ENCODE data around the gene GRM3.

Gene GRM3

DNA sequence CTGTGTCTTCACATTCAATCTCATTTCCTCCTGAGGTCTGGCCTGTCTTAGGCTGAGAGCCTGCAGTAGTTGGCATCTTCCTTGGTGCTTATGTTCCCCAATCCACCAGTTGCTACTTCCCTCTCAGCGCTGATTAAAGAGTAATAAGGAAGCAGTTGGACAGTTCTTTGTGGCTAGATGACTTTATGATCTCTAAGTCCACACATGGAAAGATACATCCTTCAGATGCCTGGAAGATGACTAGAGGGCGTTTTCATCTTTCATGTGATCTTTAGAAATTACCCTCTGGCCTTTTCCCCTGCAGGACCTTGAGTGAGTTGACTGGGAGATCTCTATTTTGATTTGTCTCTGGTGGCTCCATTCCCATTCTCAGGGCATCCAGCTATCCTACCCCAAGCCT, 204.5 kb downstream of the GRM3 start:
- TF ChIP-seq POLR2A (IDR thresholded peaks at IDR 0.05; ENCODE audit: low read depth, low read length): no peak
- FAIRE-seq (no peak), DNase-seq (ENCODE audit: insufficient read length, low spot score) (no peak)

DNA sequence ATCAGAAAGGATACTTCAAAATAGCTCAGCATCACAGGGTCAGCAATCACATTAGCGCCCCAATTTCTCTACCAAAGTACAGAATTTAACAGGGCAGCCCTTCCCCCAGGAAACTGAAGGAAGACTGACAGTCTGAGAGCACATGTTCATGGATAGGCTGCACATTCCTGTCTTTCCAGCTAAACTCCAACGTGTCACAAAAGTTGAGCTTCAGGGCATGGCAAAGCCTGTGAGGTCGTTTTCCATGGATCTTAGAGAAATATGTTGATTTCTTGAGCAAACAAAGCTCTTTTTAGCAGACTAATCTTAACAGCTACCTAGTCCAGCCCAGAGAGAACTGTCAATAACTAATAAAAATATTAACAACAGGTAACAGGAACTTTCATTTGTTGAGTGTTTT, 207.9 kb downstream of the GRM3 start:
- FAIRE-seq: no peak
- TF ChIP-seq POLR2A (IDR thresholded peaks at IDR 0.05; ENCODE audit: low read depth, low read length): no peak
- no peak for DNase-seq (ENCODE audit: insufficient read length, low spot score)

DNA sequence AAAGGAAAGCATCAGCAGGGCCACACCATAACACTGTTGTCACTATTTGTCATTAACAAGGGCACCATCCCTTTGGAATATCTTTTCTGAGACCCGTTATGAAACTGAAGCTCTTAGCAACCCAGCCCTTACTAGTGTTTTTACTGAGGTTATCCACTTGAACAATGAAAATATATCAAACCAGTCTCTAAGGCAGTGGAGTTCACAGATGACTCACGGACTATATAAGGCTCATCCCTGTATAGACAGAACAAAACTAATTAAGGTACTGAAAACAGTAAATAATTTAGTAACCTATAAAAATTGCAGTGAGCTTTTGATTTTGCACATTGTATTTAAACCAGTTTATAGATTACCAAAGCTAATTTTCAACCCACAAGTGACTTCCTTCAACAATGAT, 219.7 kb downstream of the GRM3 start:
- no peak for TF ChIP-seq POLR2A (IDR thresholded peaks at IDR 0.05; ENCODE audit: low read depth, low read length)
- FAIRE-seq (no peak), DNase-seq (ENCODE audit: insufficient read length, low spot score) (no peak)

DNA sequence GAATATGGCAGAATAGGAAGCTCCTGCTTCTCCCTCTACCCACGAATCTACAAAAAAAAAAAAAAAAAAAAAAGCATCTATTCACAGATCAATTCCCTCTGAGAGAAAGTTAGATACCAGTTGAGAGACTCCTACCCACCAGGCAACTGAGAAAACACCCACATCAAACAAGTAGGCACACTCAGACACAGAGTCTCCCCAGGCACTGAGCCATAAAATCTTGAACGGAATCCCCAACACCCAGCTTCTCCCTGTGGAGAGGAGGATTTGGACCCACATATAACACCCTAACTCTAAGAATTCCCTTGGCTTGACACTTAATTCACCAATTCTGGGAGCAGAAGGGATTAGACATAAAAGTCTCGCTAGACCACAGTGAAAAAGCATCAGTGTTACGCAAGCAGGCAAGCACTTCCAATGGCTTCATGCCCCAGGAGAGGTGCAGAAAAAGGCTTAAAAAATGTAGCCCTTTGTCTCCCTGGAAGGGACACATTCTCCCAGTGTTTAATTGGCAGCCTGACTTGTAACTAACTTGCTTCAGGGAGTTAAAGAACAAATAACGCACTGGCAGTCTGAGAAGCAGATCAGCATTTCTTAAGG, 223.6 kb downstream of the GRM3 start:
- DNase-seq (ENCODE audit: insufficient read length, low spot score) (no peak), FAIRE-seq (no peak)
- no peak for TF ChIP-seq POLR2A (IDR thresholded peaks at IDR 0.05; ENCODE audit: low read depth, low read length)

DNA sequence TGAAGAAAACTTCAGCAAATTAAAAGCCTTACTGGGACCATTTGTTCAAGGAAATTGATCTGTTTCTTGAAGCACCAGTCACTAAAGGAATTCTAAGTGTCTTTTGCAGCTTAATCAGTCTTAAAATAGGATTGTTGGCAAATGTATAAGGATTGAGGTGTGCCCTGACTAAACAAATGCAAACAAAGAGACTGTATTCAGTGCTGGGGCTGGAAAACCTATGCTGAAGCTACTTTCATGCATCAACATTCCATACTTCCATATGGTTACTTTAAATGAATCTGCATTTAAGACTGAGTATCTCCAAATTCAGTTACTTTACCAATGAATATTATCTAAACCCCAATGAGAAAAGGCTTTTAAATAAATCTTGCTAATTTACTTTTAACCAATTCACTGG, 232.4 kb downstream of the GRM3 start:
- TF ChIP-seq POLR2A (IDR thresholded peaks at IDR 0.05; ENCODE audit: low read depth, low read length): no peak
- no peak for FAIRE-seq
- DNase-seq (ENCODE audit: insufficient read length, low spot score): no peak

DNA sequence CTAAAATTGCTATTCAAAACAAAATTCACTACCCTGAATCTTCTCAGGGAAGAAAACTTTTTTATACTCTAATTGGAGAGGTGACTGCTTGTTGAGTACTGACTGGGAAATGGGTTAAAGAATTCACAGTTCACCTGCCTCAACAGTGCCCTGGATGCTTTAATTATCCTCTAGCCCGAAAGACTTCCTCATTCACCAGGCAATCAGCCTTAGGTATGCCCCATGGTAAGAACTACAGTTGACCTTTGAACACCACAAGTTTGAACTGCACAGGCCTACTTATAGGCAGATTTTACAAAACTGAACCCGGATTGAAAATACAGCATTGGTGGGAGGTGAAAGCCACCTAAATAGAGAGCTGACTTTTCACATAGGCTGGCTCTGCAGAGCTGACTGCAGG, 240.4 kb downstream of the GRM3 start:
- DNase-seq (ENCODE audit: insufficient read length, low spot score) (no peak), FAIRE-seq (no peak)
- no peak for TF ChIP-seq POLR2A (IDR thresholded peaks at IDR 0.05; ENCODE audit: low read depth, low read length)

DNA sequence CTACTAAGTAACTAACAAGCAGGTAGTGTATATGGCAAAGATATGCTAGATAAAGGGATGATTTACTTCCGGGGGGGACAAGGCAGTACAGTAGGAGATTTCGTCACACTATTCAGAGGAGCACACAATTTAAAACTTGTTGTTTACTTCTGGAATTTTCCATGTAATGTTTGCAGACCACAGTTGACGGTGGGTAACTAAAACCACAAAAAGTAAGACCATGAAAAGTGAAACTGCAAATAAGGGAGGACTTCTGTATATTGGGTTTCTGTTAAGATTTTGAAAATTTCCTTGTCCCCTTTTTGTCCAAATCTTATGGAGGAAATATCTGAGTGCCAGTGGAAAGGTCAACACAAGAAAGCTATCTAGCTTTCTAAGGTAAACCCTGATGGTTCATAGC, 245.8 kb downstream of the GRM3 start:
- TF ChIP-seq POLR2A (IDR thresholded peaks at IDR 0.05; ENCODE audit: low read depth, low read length): no peak
- DNase-seq (ENCODE audit: insufficient read length, low spot score): no peak
- FAIRE-seq: no peak

DNA sequence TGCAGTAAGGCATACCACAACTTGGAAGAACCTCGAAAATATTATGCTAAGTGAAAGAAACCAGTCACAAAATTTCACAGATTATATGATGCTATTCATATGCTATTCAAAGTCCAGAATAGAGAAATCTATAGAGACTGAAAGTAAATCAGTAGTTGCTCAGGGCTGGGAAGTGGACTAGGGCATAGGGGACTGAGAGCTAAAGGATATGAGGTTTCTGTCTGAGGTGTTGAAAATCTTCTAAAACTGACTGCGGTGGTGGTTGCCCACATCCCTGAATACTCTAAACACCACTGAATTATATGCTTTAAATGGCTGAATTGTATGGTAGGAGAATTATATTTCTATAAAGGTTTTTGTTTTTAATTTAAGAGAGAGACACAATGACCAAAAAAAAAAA, 254.5 kb downstream of the GRM3 start:
- FAIRE-seq: no peak
- TF ChIP-seq POLR2A (IDR thresholded peaks at IDR 0.05; ENCODE audit: low read depth, low read length): no peak
- DNase-seq (ENCODE audit: insufficient read length, low spot score): no peak

DNA sequence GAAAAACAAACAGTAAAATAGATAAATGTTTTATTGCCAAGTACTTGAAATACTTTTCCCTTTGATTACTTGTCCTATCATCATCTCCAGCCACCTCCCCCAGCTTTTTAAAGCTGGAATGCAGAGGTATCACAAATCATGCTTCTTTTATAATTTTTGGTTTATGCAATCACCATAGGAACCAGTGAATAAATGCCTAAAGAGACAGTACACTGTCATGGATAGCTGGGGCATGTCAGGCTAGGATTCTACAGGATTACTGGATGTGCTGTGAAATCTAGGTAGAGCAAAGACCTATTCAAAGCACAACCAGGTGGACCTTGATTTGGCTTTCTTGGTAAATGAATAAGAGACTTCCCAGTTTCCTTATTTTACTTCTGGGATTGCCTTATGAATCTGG, 257.2 kb downstream of the GRM3 start:
- no peak for TF ChIP-seq POLR2A (IDR thresholded peaks at IDR 0.05; ENCODE audit: low read depth, low read length)
- DNase-seq (ENCODE audit: insufficient read length, low spot score) (no peak), FAIRE-seq (no peak)

DNA sequence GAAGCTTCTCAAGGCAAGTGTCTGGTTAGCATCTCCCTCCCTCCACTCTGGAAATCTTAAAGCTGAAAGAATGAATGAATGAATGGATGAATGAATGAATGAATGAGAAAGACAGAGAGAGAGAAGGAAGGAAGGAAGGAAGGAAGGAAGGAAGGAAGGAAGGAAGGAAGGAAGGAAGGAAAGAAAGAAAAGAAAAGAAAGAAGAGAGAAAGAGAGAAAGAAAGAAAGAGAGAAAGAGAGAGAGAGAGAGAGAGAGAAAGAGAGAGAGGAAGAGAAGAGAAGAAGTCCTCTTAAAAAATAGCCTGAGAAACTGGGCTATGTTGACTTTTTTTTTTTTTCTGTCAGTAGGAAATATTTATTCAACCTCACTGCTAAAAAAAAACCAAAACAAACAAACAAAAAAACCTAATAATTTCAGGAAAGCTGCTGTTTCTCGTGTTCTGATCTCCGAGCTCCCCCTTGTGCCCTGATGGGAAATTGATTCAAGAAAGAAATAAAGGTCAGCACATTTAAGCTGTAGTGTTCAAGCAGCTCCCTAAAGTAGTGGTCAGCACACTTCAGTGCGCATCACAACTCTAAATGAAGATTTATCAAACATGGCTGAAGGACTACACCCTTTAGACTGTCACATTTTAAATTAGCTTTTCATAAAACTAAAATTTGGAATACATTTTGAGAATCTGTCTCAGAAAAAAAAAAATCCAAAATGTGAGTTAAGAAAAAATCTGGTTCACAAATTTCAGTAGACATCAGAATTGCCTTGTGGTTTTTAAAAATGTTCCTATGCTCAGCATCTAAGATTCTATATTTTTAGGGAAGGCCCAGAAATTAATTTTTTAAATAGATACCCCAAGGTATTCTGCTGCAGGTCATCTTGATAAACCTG, 261.5 kb downstream of the GRM3 start:
- no peak for DNase-seq (ENCODE audit: insufficient read length, low spot score)
- peak; percentile 33 for FAIRE-seq
- no peak for TF ChIP-seq POLR2A (IDR thresholded peaks at IDR 0.05; ENCODE audit: low read depth, low read length)

DNA sequence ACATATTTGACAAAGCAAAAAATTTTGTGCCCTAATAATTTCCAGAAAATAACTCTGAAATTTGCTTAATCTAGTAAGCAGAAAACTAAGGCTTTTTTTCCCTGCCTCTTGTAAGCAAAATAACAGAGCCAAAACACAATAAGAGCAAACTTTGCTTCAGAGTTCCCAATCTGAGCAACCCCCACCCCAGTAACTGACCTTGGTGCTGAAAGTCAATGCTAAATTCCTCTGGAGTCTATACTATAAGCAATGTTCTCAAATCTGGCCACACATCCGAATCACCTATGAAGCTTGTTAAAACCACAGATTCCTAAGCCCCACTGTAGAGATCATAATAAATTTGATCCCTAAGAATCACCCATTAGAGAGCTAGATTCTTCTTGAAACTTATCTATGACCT, 265.2 kb downstream of the GRM3 start:
- DNase-seq (ENCODE audit: insufficient read length, low spot score): no peak
- FAIRE-seq: no peak
- no peak for TF ChIP-seq POLR2A (IDR thresholded peaks at IDR 0.05; ENCODE audit: low read depth, low read length)

DNA sequence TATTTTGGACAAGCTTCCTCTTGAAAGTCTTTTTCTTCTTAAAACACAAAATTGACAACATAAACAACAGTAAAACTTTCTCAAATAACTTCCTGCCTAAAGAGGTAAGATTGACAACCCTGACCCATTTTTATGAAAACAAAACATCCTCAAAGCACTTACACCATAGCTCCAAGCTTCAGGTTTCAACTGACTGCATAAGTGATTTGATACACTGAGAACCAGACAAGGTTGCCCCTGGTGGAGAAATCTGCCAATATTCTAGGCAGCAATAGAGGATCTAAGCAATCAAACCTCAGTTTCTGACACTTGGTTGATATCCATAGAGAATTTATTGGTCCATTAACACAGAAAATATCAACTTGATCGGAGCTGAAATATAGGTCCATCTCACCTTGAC, 267.9 kb downstream of the GRM3 start:
- DNase-seq (ENCODE audit: insufficient read length, low spot score) (no peak), FAIRE-seq (no peak)
- TF ChIP-seq POLR2A (IDR thresholded peaks at IDR 0.05; ENCODE audit: low read depth, low read length): no peak

DNA sequence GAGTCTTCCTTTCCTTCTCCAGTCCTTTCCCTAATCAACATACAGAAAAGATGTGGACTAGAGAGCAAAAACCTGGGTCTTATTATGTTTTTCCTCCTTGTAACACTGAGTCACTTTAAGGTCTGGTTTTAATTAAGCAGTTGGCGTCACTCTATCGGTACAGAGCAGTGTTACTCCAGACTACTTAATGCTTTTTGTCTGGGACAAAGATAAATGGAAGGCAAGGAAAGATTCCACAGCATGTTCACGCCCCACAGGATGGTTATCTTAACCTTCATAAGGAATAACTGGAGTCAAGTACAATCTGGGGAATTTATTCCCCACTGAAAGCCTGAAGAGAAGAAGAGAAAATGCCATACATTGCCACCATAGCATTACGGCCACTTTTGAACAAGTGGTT, 270.0 kb downstream of the GRM3 start:
- TF ChIP-seq POLR2A (IDR thresholded peaks at IDR 0.05; ENCODE audit: low read depth, low read length): no peak
- FAIRE-seq (no peak), DNase-seq (ENCODE audit: insufficient read length, low spot score) (no peak)
